Fibroblast of skin of back (primary cell): ENCODE data around the gene MAP4.
"Not testable (repeated sequence)": the region's sequence is repeated elsewhere in the genome, so short reads cannot be mapped to it uniquely, and the experiment has no call there.

ENCODE experiments used
- DNase-seq: peaks from one replicate; pipeline ENCODE4 v3.0.0-alpha.2; 2013

Gene MAP4

DNA sequence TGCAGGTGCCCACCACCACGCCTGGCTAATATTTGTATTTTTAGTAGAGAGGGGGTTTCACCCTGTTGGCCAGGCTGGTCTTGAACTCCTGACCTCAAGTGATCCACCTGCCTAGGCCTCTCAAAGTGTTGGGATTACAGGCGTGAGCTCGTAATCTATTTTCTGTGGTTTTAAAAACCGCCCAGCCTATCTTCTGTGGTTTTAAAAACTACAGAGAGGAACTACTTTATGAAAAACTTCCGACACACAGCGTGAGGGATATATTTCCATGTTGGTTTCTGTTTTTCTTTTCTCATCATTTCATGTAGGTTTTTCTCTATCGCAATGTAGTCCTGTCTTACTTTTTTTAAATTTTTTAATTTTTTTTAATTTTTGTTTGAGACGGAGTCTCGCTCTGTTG, 186.7 kb downstream of the MAP4 start:
- not testable (repeated sequence) for DNase-seq

DNA sequence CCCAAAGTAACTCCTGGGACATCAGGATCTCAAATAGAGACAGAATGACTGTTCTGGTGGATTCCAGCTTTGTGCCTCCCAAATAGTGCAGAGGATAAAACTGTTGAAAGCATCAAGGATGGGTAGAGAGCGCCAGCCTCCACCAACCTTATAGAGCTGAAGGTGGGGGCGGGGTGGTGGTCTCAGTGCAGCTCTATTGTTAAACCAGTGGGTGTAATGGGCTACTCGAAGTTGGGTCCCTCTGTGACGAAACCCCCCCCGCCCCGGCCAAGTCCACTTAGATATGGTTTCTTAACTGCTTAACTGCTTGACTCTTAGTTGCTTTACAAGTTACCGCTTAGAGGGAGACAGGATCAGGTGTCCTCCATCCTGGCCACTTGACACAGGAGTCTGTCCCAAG, 190.6 kb downstream of the MAP4 start:
- DNase-seq, result no peak

- peak; percentile 87 for DNase-seq
Observed at GRCh38 chr3:47824541-47825473, 191.4 kb downstream of the MAP4 start.

- DNase-seq, result no peak
Observed at GRCh38 chr3:47817609-47818008, 198.6 kb downstream of the MAP4 start.

DNA sequence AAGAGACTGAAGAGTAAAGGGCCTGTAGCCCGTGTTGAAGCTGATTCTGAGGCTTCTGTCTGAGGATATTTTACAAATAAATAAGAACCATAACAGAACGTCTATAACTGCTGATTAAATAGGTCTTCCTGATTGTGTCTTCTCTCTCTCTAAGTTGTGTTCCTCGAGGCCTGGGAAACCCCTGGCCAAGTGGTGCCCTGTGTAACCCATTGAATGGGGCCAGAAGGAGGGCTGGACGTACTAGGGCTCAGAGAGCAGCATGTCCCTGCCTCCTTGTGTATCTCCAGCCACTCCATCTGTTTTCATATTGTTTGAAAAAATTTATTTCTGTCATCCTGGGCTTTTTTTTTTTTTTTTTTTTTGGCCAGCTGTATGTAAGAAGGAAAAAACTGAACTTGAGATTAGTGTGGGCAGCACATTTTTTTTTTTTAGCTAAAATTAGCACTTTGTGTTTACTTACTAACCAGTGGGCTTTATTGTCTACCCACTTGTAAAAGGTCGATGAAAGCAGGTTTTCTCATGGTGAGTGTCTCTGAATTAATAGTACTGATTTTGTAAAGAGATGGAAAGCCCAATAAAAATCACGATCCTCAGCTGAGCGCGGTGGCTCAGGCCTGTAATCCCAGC, 202.6 kb downstream of the MAP4 start:
- DNase-seq, result no peak

DNA sequence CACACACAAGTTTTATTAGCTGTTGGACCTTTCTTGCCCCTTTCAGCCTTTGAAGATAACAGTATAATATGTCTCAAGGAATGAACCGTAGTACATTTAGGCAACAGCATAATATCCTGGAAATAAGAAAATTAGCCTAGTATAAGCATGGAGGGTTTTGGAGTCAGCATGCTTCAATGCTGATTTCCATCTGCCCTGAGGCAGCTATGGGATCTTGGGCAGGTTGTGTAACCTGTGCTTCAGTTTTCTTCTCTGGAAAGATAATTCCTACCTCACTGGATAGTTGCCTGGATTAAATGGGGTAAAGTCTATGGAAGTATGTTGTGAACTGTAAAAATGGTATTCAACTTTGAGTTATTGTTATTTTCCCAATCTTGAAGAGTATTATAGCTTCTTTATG, 211.6 kb downstream of the MAP4 start:
- no peak for DNase-seq

DNA sequence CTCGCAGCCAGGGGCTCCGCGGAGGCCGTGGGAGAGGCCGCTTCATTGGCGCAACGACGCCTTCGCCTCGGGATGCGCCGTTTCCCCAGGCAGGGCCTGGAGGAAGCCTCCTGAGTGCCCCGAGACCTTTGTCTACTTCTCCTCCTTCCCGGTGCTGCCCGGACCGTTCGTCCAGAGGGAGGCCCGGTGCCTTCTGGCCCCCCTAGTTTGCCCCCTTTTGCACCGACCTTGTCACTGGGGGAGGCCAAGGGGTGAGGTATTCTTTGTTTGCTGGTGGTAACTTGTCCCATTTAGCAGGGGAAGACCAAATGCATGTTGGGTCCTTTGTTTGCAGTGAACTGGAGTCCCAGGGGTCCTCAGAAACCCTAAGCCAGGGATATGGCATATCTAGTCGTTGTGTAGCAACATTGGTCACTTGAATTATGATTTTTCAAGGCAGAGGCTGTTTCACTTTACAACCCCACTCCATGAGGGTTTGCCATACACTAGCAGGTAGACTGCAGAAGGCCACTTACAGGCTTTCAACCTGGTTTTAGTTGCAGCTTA, 212.7 kb downstream of the MAP4 start:
- no peak for DNase-seq

DNA sequence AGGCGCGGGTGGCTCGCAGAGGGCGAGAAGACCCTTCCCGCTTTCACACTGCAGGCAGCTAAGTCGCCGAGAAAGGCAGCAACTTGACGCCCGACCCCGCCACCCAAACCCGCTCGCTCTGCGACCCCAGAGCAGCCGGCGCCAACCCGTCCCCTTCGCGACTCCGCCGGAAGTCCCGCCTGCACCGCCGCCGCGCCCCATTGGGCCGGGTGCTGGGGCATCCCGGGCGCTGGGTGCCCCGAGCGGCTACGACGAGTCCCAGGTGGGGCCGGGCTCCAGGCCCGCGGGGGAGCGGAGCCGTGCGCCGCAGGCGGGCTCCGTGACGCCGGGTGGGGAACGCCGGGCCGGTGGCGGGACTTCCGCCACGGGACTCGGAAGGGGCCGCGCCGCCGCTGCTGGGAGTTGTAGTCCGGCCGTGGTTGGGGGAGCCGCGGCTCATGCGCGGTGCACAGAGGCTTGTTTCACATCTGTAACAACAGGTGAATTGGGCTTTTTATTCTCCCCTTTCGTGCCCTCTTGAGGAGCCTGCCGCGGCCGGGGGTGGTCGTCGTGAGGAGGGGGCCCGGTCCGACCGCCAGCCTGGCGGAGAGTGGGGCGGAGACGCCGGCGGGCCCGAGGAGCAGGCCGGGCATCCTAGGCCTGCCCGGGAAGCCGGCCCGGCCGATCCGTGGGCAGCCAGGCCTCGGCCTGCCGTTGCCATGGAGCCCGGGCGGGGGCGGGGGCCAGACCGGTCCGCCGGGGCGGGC, 213.3 kb downstream of the MAP4 start, which contains the start of gene DHX30:
DHX30 (plus strand) TSS at position 405 of the 746 bp plus-strand sequence. CDS start 7,546 bp downstream, outside the sequence.
- DNase-seq, result peak; percentile 86
